ENCODE measurements around the gene OXLD1.

DNA sequence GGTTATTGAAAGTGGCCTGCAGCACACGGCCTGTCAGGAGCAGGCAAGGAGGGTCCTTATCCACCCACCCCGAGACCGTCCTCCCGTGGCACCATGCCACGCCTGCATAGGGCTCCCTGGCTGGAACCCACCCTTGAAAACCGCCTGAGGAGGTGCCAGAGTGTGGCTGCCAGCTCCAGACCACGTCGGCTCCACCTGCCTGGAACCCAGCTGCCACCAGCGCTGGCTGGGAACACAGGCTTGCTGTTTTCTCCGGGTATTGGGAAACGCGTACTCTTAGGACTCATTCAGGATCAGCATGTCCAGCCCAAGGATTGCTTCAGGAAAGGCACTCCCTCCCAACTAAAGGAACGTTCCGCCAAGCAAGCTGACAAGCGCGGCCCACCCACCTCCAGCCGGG lies 10.5 kb upstream of the OXLD1 start:
- no peak for TF ChIP-seq CTCF (IDR thresholded peaks at IDR 0.05)
- no peak for TF ChIP-seq POLR2A (IDR thresholded peaks at IDR 0.05)

Measured in uterus (tissue), 2 donors.